Fibroblast of lung (primary cell): Measurements from ENCODE around the gene GRK6.

Source experiments
- EZH2 ChIP-seq: IDR thresholded peaks from 2 replicates; pipeline ENCODE4 v1.5.1; 2012; ENCODE audit warnings: low read length, control low read depth, mild to moderate bottlenecking; ENCODE audit errors: missing control alignments
- TF ChIP-seq, protein P1 (sequence below), 2 donors: IDR thresholded peaks in 1 of 2; conservative IDR thresholded peaks in 1 of 2; 1 replicate in 1 of 2; 2 replicates in 1 of 2; pipeline ENCODE4 v1.5.1; 2011 to 2012; ENCODE audit warnings: low read length in 2 of 2, control low read depth in 1 of 2, inconsistent platforms in 1 of 2, low read depth in 1 of 2, mild to moderate bottlenecking in 1 of 2

DNA sequence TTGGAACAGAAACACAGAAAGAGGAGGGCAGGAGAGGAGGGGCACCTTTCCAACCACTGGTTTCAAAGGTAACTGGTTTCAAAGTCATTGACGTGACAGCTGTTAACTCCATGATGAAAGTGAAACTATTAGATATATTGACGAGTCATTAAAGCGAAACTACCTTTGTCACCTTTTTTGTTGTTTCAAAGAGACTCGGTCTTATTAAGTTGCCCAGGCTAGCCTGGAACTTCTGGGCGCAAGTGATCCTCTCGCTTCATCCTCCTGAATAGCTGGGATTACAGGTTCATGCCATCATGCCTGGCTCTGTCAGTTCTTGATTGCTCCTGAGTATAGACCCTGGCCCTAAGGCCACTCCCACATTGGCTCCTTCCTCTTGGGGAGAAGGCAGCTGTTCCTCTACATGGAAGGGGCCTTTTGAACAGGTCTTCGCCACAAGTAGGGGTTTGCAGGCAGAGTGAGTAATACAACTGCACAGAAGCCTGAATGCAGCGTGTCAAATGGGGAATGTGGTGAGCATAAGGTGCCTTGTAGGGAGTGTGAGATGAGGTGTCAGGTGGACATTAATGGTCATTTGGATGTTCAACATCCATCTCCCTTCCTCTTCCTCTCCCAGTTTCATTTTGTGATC, 13.8 kb upstream of the GRK6 start:
- TF ChIP-seq, protein P1, sequence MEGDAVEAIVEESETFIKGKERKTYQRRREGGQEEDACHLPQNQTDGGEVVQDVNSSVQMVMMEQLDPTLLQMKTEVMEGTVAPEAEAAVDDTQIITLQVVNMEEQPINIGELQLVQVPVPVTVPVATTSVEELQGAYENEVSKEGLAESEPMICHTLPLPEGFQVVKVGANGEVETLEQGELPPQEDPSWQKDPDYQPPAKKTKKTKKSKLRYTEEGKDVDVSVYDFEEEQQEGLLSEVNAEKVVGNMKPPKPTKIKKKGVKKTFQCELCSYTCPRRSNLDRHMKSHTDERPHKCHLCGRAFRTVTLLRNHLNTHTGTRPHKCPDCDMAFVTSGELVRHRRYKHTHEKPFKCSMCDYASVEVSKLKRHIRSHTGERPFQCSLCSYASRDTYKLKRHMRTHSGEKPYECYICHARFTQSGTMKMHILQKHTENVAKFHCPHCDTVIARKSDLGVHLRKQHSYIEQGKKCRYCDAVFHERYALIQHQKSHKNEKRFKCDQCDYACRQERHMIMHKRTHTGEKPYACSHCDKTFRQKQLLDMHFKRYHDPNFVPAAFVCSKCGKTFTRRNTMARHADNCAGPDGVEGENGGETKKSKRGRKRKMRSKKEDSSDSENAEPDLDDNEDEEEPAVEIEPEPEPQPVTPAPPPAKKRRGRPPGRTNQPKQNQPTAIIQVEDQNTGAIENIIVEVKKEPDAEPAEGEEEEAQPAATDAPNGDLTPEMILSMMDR (conservative IDR thresholded peaks at IDR 0.05 in 1 of 2, IDR thresholded peaks at IDR 0.05 in 1 of 2; ENCODE audit: low read depth in 1 of 2, low read length in 2 of 2) = no peak
- no peak for TF ChIP-seq EZH2
